GM12872 (cell line): Measurements from ENCODE around the gene SPRED2.

ENCODE experiments used
- CTCF ChIP-seq: IDR thresholded peaks from 3 replicates; pipeline ENCODE4 v1.5.1; 2011; ENCODE audit warnings: low read depth, mild to moderate bottlenecking, low read length, moderate library complexity; ENCODE audit not compliant: insufficient read depth

The SPRED2 gene

GRCh38 chr2:65360441-65360840, 72.0 kb downstream of the SPRED2 start:
- no peak for TF ChIP-seq CTCF

- TF ChIP-seq CTCF, result no peak
Measured at GRCh38 chr2:65358678-65359400, 73.6 kb downstream of the SPRED2 start.

- TF ChIP-seq CTCF, result no peak
Measured at GRCh38 chr2:65357959-65358294, 74.5 kb downstream of the SPRED2 start.

GRCh38 chr2:65357095-65357958, 75.1 kb downstream of the SPRED2 start:
- TF ChIP-seq CTCF, result no peak

- no peak for TF ChIP-seq CTCF
Measured at GRCh38 chr2:65355186-65355831, 77.1 kb downstream of the SPRED2 start.

- TF ChIP-seq CTCF, result no peak
Measured at GRCh38 chr2:65354773-65355172, 77.6 kb downstream of the SPRED2 start.

GRCh38 chr2:65353927-65354326, 78.5 kb downstream of the SPRED2 start:
- TF ChIP-seq CTCF, result no peak
